CD4-positive, alpha-beta T cell treated with Interleukin-15 for 1 hour (primary cell): Measurements from ENCODE around the gene QPRT.
"Not testable (repeated sequence)": the region's sequence is repeated elsewhere in the genome, so short reads cannot be mapped to it uniquely, and the experiment has no call there.

Experiments used
- DNase-seq: peaks from one replicate; pipeline ENCODE4 v3.0.0-alpha.2; 2020

QPRT gene

GRCh38 chr16:29694384-29695195 is 15.6 kb downstream of the QPRT start:
- no peak for DNase-seq

- not testable (repeated sequence) for DNase-seq
Measured at GRCh38 chr16:29695675-29696074, 16.7 kb downstream of the QPRT start.

GRCh38 chr16:29696881-29697331 is 17.9 kb downstream of the QPRT start:
- no peak for DNase-seq

- DNase-seq = no peak
Measured at GRCh38 chr16:29697391-29697790, 18.4 kb downstream of the QPRT start.

DNA sequence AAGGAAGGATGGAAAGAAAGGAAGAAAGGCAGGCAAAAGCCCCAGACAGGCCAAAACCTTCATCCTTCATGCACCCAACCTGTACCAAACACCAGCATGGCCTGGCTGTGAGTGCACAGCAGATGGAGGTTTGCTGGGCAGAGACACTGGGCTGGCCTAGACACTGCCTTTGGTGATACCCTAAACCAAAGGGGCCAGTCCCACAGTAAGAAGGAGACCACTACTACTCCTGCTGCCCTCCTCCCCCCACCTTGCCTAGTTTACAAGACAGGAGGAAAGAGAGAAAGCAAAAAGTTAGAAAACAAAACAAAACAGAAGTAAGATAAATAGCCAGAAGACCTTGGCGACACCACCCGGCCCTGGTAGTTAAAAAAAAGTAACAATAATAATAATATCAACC is 19.1 kb downstream of the QPRT start:
- no peak for DNase-seq

- no peak for DNase-seq
Measured at GRCh38 chr16:29698484-29699323, 19.7 kb downstream of the QPRT start.

- DNase-seq = no peak
Measured at GRCh38 chr16:29699324-29700219, 20.6 kb downstream of the QPRT start.

GRCh38 chr16:29700253-29700987 is 21.4 kb downstream of the QPRT start:
- DNase-seq = peak; percentile 76

- no peak for DNase-seq
Measured at GRCh38 chr16:29701214-29701555, 22.2 kb downstream of the QPRT start.

GRCh38 chr16:29702269-29702668 is 23.3 kb downstream of the QPRT start:
- DNase-seq = peak; percentile 49

DNA sequence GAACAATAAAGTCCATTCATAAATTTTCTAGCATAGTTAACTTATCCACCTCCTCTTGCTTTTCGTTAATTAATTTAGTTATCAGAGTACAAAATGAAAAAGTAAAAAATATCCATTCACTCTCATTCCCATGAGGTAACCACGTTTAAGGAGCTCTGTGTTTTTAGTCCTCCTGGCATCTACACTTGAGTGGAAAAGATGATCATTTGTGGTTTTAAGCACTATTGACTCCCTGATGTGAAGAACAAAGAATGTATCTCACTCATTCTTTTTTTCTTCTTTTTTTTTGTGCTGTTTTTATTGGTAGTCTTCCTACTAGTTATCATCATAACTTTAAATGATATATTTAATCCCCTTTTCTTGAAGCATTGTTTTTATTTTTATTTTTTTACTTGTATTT is 26.1 kb downstream of the QPRT start:
- no peak for DNase-seq

- not testable (repeated sequence) for DNase-seq
Measured at GRCh38 chr16:29707160-29707559, 28.2 kb downstream of the QPRT start.

GRCh38 chr16:29708917-29709600 is 30.1 kb downstream of the QPRT start:
- DNase-seq = no peak

GRCh38 chr16:29709657-29710056 is 30.7 kb downstream of the QPRT start:
- not testable (repeated sequence) for DNase-seq

DNA sequence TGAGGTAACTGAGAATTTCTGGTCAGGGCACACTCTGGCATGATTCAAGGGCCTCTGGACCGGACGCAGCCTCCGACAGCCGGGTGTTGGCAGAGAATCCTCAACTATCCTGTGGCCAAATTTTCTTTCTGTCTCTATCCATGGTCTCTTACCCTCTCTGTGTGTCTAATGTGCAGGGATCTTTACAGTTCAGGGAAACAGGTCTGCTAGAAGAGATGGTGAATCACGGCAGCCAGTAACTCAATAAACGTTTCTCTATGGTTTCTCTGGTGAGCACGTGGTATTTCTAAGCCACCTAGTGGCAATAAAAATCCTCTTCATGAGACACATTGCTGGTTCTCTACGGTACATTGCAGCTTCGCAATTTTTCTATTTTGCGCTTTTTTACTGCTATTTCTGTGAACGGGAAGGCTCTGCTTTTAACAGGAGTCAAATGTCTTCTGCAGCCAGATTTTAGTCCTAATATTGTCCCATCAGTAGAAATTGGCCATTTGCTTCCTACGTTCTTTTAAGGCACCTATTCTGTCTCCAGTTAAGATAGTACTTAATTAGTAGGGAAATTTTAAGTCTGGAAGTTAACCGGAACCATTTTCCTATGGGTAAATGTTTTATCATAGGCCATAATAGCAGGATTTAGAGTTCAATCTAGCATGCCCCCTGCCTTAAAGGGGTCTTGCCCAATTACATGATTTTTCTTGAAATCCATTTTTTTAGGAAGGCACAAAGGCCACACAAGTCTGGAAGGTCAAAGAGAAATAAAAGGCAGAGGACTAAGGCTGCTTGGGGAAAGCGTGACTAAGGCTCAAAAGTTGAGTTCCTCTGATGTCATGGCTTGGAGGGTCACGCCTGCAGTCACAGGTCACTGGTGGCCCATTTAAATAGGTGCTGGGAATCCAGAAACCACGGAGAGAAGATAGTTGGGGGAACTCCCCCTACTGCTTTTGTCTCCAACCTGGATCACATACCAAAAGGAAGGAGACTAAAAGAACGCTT is 31.5 kb downstream of the QPRT start:
- DNase-seq = peak; percentile 40

GRCh38 chr16:29712809-29713208 is 33.8 kb downstream of the QPRT start:
- DNase-seq = no peak

DNA sequence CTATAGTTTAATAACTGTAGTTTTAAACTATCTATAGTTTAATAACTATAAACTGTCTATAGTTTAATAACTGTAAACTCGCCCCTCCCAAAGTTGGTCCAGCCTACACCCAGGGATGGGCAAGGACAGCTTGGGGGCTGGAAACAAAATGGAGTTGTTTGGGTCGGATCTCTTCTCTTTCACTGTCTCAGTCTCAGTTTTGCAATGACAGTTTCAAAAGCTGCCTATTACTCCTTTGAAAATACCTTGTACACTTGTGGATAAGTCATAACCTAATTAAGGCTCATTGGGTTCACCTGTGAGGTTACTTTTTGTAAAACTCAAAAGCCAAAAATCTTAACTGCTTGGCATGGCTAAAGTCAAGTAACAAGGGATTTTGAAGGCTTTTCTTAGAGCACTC is 35.4 kb downstream of the QPRT start:
- DNase-seq = no peak

DNA sequence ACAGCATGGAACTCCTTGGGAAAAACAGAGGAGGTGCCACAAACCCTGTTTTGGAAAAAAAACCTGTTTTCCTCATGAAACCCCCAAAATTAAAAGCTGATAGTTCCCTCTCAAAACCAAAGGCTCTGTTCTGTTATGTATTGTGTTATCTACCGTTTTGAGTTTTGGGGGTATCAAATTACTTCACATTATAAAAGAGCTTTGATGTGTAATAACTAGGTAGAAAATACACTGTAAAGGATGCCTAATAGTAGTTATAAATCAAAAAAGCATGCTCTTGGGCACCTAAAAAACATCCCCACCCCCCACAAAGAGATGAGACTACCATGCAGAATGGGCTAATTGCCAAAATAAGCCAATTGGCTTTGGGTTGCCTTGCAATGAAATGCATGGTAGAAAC is 36.0 kb downstream of the QPRT start:
- no peak for DNase-seq

GRCh38 chr16:29717113-29717512 is 38.1 kb downstream of the QPRT start:
- no peak for DNase-seq

DNA sequence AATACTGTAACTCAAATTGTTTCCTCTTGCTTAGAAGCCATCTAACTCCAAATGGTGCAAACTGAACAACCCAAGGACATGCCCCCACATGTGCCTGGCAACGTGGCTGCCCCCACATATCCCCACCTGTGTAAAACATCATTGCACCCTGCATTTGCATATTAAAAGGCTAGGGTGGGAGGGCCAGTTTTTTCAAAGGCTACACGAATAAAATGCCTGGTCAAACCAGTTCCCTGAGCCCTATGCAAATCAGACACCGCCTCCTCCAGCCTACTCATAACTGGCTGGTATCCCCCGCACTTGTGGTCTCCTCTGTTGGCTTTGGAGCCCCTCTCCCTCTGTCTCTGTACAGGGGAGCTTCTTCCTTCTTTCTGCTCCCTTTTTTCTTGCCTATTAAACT is 40.1 kb downstream of the QPRT start:
- no peak for DNase-seq
